HG03159 (cell line): ENCODE data around the gene MINAR1.

Experiments used
- ATAC-seq: cut with Tn5 transposase; IDR thresholded peaks from one replicate; pipeline ENCODE4 v1.9.1; 2021; ENCODE audit warnings: mild to moderate bottlenecking, moderate library complexity; ENCODE audit not compliant: unreplicated experiment

Gene MINAR1

DNA sequence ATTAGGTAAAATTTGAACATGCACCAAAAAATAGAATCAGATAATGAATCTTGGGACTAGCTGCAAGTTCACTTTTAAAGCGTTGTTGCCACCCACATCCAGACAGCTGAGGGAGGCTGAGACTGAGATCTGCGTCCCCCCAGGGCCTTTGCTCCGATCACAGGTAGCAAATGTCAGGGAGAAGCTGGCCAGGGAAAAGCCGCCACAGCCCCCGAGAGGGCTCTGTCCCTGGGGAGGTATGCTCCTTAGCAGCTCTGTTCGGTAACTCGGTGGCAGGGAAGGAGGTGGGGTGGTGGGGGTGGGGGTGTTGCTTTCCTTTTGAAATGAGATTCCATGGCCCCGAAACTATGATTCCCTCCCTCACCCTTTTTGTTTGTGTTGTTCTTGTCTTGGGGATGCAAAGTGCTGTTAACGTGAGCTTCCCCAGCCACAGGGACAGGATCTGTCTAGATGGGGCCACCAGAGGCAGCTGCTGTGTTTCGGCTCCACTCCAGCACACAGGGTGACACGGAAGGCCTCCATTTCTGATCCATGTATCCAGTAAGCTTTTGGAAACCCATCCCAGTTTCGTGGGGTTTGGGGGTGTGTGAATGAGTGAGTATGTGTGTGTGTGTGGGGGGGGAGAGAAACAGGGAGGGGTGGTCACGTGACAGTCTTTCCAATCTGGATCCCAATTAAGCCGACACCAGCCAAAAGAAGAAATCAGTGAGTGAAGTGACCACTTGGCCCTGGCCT, 1.1 kb upstream of the MINAR1 start:
- ATAC-seq: no peak

DNA sequence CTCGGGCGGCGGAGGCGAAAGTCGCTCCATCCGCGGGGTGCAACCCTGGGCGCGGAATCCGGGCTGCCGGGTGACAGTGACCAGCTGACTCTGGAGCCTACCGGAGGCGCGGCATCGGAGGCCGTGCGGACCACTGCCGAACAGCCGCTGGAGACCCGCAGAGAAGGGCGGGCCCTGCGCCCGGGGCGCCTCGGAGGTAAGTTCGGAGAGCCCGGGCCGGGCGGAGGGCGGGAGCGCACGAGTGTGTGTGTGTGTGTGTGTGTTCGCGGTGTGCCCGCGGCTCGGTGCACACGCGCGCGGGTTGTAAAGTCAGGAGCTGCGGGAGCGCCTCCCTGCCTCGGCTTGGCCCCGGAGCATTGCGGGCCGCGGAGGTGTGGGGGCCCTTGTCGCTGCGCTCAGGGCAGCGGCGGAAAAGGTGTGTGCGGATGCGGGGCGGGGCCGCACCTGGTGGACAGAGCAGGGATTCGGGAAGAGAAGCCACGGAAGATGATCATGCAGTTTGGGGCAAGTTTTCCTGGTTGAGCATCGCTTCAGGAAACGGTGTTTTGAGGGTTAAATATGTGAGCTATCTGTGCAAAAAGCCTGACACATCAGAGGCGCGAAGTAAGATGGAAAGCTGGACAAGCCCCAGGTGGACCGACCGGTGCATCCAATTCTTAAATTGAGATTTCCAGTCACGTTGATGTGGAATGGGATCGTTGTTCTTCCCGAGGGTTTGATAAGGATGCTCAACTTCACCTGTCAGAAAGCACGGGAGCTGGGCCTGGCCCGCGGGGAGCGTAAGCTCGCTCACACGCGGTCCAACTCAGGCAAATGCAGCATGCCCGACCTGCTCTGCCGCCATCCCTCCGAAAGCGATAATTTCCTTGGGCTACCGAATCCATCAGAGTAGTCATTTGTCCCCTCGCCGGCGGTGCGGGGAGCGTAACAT, 474 bp downstream of the MINAR1 start:
- no peak for ATAC-seq

DNA sequence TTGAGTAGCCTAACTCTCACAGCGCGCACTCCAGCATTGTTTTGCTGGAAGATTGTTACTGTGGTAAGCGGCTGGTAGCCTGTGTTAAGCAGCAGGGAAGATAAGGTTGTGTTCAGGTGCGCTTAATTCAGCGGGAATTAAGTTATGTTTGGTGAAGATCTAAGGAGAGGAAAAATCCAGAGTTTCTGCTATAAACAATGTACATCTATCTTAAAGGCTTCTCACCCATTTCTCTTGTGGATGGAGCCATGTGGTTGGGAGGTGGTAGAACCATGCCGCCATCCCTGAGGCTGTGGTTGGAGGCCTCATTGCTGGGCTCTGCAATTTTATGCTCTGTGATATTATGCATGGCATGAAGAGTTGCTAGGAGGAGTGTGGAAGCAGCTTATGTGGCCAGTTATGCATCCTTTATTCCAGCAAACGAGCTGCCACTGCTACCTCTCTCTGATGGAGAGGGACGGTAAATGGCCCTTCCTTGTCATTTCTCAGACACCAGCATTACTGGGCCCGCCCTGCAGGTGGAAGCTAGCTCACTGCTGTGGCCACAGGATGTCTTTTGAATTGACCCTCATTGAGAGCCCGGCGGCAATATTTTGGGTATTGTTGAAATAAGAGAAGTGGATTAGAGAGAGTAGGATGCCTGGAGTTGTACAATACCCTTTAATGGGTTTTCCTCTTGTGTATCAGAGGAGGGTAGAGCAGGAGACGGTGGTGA, 1.3 kb downstream of the MINAR1 start:
- ATAC-seq: no peak

DNA sequence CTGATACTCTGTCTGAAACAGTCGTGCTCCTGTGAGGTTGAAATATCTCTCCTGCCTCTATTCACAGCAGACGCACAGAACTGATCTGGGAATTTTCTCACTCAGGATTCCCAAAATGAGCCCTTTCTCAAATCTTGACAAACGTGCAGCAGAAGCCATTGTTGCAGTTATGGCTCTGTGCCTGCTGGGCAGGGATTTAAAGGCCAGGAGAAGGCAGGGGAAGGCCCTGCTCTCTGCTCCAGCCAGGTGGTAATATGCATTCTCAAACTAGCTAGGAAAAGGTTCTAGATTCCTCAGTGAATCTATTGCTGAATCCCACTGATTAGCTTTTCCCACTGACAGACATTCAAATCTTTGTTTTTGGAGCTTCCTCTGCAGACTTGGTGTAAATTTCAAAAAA, 2.2 kb downstream of the MINAR1 start:
- ATAC-seq: no peak

DNA sequence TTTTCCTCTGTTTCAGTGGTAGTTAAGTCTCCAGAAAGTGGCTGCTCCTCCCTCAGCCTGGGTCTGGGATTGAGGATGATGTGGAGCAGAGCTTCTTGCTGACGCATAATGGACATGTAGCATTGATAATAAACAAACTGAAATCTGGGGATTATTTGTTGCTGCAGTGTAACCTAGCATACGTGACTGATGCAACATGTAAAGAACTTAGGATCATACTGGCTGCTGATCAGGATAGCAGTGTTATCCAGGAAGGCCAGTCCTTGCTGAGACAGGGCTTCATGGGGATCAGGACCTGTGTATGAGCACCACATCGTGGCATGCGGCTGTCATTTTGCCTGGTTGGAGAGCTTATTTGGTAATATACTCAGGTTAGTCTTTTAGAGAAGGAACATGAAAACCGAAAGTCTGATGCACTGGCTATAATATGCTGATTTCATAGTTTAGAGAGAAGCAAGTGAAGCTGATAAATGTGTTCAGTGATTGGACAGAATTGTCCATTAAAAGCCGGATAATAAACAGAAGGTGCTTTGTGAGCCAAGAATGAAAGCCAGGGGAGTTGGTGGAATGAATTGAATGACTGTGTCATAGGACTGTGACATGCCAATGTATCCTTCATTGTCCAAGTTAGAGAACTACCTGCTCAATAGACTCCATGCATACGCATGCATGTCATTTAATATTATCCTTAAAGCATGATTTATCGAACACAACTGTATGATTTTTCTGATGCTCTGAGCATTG, 4.1 kb downstream of the MINAR1 start:
- ATAC-seq: no peak

DNA sequence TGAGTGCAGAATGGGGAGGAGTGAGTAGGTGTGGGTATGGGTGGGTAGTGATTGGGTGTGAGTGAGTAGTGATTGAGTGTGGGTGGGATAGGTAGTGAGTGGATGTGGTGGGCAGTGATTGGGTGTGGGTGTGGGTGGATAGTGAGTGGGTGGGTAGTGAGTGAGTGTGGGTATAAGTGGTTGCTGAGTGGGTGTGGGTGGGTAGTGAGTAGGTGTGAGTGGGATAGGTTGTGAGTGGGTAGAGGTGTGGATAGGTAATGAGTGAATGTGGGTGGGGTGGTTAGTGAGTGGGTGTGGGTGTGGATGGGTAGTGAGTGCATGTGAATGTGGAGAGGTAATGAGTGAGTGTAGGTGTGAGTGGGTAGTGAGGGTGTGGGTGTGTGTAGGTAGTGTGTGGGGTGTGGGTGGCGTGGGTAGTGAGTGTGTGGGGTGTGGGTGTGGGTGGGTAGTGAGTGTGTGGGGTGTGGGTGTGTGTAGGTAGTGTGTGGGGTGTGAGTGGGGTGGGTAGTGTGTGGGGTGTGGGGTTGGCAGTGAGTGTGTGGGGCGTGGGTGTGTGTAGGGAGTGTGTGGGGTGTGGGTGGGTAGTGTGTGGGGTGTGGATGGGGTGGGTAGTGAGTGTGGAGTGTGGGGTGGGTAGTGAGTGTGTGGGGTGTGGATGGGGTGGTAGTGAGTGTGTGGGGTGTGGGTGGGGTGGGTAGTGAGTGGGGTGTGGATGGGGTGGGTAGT, 5.3 kb downstream of the MINAR1 start:
- no peak for ATAC-seq

DNA sequence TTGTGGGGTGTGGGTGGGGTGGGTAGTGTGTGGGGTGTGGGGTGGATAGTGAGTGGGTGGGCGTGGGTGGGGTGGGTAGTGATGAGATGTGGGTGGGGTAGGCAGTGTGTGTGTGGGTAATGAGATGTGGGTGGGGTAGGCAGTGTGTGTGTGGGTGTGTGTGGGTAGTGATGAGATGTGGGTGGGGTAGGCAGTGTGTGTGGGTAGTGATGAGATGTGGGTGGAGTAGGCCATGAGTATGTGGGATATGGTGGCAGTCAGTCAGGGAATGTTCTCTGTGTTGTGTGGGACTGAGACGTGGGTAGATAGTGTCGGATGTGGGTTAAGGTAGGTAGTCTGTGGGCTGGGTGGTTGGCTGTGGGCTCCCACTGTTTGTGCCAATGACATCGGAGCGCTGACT, 7.1 kb downstream of the MINAR1 start:
- ATAC-seq: no peak

DNA sequence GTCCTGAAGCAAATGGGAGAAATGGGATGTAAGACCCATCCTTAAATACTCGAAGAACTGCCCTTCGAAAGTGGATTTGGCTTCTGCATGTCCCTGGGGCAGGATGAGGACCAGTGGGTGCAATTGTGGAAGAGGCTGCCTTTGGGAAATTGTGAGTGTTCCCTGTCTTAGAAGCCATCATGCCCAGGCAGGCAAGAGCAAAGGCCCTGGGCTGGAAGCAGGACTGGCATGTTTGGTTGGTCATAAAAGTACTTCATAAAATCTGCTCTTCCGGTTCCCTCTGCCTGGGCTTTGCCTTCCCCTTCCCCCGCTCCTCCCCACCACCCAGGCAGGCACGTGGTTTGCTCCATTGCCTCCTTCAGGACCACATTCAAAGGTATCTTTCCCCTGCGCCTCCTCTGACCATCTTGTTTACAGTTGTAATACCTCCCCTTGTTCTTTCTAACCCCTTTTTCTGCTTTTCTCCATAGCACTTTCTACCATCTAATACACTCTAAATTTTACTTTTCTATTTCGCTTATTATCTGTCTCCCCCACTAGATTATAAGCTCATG, 8.3 kb downstream of the MINAR1 start:
- ATAC-seq: no peak

DNA sequence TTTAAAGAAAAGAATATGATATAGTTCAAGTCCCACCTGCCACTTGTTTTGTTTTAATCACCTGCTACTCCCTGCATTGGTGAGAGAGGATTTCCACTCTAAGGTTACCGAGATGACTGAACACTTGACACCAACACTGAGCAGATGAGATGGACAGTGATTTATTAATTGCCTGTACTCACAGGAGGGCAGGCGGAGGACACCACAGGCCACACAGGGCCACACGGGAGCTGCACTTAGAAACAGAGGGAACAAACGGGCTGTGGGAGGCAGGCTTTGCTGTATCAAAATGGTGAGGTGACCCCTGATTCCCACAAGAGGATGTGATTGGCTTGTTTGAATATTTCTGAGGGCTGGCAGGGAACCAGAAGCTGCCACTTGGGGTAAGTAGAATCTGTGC, 10.8 kb downstream of the MINAR1 start:
- no peak for ATAC-seq

DNA sequence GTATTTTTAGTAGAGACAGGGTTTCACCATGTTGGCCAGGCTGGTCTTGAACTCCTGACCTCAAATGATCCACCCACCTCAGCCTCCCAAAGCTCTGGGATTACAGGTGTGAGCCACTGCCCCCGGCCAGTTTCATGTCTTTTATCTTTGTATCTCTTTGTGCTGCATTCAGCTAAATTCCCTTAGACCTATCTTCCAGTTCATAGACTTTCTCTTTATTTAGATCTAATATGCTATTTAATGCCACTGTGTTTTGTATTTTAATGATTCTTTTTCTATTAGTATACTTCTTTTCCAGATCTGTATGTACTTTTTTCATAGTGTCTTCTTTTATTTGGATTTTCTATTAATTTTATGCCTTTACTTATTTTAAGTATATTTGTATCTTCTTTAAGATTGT, 14.9 kb downstream of the MINAR1 start:
- no peak for ATAC-seq

DNA sequence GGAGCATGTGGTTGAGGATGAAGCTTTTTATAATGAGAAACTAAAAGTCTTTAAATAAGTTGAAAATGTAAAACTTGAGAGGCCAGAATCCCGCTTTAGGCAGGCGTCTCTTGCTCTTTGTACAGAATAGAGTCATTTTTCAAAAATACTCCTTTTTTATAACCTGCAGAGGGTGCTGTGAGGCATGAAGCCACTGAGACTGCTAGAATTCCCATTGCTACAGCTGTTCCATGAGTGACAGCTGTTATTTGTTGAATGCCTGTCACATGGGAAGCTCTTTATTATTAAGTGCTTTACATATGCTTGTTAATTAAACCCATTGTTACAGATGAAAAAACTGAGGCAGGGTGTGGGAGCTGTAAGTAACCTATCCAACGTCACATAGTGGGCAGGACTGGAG, 18.5 kb downstream of the MINAR1 start:
- no peak for ATAC-seq

DNA sequence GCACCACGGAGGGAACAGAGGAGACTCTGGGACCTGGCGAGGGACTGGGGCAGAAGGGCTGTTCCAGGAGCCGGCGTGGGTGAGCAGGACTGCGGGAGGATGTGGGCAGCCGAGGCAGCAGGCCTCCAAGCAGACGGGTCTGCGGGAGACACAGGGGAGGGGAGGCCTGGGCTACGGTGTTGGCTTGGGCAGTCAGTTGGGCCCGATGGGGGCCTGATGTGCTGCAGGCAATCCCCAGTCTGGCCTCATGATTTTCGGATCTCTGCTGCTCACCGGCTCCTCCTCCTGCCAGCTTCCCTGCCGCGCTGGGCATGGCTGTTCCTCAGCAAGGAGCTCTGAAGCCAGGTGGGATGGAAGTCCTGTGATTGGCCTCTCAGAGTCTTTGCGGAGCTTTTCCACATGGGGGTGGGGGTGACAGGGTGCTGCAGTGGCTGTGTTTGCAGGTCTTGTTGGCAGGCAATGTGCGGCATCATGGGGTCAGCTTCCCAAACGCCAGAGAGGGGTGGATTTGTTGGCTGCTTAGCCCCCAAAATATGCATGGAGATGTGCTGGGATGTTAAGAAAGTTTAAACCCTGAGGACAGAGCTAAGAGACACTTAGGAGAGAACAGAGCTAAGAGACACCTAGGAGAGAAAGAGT, 19.3 kb downstream of the MINAR1 start:
- no peak for ATAC-seq

DNA sequence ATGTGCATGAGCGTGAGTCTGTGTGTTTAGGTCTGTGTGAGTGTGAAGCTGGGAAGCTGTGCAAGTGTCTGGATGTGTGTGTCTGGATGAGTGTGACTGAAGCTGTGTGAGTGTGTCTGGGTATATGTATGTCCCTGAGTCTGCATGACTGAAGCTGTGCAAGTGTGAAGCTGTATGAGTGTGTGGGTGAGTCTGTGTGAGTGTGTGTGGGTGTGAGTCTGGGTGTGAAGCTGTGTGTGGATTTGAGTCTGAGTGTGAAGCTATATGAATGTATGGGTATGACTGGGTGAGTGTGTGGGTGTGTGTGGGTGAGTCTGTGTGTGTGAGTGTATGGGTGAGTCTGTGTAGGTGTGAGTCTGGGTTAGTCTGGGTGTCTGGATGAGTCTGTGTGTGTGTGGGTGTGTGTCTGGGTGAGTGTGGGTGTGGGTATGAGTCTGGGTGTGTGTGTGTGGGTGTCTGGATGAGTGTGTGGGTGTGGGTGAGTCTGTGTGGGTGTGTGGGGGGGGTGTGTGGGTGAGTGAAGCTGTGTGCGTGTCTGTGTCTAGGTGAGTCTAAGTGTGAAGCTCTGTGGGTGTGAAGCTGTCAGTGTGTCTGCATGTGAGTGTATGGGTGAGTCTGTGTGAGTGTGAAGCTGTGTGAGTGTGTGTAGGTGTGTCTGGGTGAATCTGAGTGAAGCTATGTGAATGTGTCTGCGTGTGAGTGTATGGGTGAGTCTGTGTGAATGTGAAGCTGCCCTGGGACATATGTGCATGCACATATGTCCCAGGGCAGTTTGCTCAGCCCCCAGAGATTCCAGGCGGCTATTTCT, 20.3 kb downstream of the MINAR1 start:
- no peak for ATAC-seq

DNA sequence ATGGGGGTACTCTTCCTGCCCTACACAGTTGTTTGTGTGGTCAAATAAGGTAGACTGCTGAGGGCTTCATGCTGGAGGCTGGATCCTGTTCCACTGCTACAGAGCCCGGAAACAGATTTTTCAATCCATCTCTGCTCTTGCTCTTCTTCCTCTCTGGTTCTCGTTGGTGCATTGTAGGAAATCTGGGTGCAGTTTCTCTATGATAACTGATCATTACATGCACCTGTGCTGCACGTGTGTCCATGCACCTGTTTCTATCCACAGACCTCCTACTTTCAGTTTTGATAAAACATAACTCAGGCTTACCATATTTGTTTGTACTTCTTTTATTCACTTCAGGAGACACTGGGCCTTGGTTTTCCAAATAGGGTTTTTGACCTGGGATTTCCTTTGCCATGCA, 21.3 kb downstream of the MINAR1 start:
- ATAC-seq: no peak

DNA sequence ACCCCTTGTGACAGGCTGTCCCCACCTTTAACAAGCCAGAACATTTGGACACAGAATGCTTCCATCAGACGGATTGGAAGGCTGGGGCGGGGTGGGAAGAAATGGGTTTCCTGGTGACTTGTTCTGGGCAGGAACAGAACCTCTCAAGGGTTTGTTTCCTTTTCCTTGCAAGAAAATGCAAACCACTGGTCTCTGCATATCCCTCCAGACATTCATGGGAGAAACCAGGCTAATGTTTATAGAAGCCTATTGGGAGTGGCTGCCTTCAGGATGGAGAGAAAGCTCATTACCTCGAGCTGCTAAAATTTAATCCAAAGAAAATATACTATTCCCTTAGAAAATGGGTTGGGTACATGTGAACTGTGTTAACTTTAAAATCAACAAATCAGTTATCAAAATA, 21.9 kb downstream of the MINAR1 start:
- ATAC-seq: no peak

DNA sequence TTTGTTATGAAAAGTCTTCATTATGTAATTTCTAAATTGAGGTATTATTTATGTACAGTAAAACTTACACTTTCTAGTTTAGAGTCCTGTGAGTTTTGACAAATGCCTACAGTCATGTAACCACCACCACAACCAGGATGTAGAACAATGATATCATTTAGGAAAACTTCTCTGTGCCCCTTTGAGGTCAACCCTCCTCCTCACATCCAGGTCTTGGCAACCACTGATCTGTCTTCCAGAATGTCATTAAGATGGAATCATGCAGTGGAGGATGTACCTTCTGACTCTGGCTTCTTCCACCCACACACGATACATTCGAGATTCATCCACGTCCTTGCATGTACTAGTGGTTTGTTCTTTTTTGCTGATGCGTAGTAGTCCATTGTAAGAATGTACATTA, 23.2 kb downstream of the MINAR1 start:
- no peak for ATAC-seq

DNA sequence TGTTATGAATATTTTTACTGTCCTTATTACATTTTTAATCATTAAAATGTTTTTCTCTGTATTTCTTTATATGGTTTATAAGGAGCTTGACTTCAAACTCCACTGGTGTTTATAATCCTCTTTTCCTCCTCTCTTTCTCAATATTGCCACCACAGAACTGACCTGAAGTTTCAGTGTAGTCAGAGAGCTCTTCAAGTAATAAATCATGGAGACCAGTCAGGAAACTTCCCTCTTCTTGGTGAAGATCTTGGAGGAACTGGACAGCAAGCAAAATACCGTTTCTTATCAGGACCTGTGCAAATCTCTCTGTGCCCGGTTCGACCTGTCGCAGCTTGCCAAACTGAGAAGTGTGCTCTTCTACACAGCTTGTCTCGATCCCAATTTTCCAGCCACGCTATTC, 23.8 kb downstream of the MINAR1 start:
- ATAC-seq: no peak

DNA sequence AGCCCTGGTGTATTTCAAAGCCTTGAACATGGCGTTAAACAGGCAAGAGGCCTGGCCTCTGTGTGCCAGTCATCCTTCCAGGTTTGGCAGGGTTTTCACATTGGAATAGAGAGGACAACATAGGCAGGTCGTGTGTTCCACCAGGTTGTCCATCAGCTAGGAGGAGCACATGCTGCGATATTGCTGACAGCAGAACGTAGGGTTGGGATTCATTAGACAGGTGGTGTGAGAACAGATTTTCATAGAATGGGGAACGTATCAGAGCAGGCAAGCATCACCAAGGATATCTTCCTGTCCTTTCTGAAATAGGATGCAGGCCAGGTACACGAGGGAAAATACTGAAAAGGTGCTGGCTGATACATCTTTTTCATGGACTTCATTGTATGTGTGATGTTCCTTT, 26.4 kb downstream of the MINAR1 start:
- no peak for ATAC-seq

DNA sequence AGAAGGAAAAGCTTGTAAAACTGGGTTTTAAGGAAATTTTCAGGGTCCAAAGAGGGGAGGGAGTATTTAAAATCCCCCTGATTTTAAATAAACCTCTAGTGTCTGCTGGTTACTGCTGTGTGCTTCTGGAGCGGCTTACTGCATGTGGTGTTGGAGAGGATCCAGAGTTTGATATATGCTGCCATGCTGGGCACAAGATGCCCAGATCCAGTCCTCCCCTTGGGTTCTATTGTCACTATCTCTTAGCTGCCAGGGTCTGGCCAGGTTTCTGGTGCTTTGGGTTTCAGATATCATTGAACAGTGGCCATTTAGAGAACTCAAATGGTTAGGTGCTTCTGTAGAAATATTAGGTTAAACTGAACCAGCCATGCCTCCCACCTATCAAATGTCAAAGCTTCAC, 27.5 kb downstream of the MINAR1 start:
- no peak for ATAC-seq
